Mucosa of descending colon (tissue), 3 donors: ENCODE data around the gene SULT1A1. TPM values are rescaled to one million over a fixed set of nuclear protein-coding genes. Genes with fewer than 3 reads are reported as not detected.
"Not testable (repeated sequence)": the region's sequence is repeated elsewhere in the genome, so short reads cannot be mapped to it uniquely, and the experiment has no call there.

ENCODE experiments used
- ATAC-seq: fragments of 200-7000 bp; cut with Tn5 transposase; one replicate; pipeline ENCODE4 v1.9.1; 2020; ENCODE audit warnings: mild to moderate bottlenecking, moderate library complexity
- DNase-seq, 3 donors: peaks; one replicate each; pipeline ENCODE4 v3.0.0-alpha.2; 2020
- H3K36me3 ChIP-seq: fragments of 200-600 bp; one replicate; pipeline ENCODE4 v1.8.0; 2021; ENCODE audit warnings: low read depth, mild to moderate bottlenecking
- H3K4me1 ChIP-seq: fragments of 200-600 bp; one replicate; pipeline ENCODE4 v1.8.0; 2021; ENCODE audit warnings: low read depth, mild to moderate bottlenecking
- H3K4me3 ChIP-seq: fragments of 200-600 bp; one replicate; pipeline ENCODE4 v1.8.0; 2021; ENCODE audit warnings: mild to moderate bottlenecking
- H3K9me3 ChIP-seq: fragments of 200-600 bp; one replicate; pipeline ENCODE4 v1.8.0; 2021; ENCODE audit warnings: mild to moderate bottlenecking
- CTCF ChIP-seq: fragments of 200-600 bp; IDR thresholded peaks from one replicate; pipeline ENCODE4 v1.8.0; 2022; ENCODE audit warnings: antibody characterized with exemption, mild to moderate bottlenecking
- intact Hi-C, 2 donors: fragments of 100-400 bp; cut with DNase I in 1 of 2; cut with micrococcal nuclease in 1 of 2; formaldehyde crosslinking; loops; one replicate each; pipeline versions ENCODE4 v1.11.0 to v1.11.1; 2022; cut with DNase I, micrococcal nuclease
- total RNA-seq, 3 donors: library from RNA; stranded (reverse); fragmentation: NEBNext Ultra II Directional in 2 of 3; extraction: Animal tissue kit (Norgen Biotek cat#: 25700) in 2 of 3; gene quantifications; one replicate each; pipeline versions ENCODE4 v1.2.1 to v1.2.4, GENCODE V29; 2021 to 2023
- donor health status: DM: no; HTN: no; CAD: no; lungs with moderate emphysema.
- donor health status: DM: no; HTN: no; CAD: no.
- donor health status: DM: no; HTN: yes; CAD: no.

SULT1A1 gene
- total RNA-seq, 3 donors from 2014 or later = 52.4 to 254 (median 138) TPM

- H3K9me3 ChIP-seq = no peaks in the 10 kb centered on the region
- H3K36me3 ChIP-seq = no peaks in the 10 kb centered on the region
- H3K4me1 ChIP-seq = no peaks in the 10 kb centered on the region
- no peak for TF ChIP-seq CTCF
- ATAC-seq (no peak), DNase-seq (no peak)
- H3K4me3 ChIP-seq = no peak overlapping the region
- intact Hi-C loops = no loop called here
Observed at GRCh38 chr16:28621481-28622155, 11.8 kb upstream of the SULT1A1 start.

- H3K4me1 ChIP-seq, ATAC-seq, H3K36me3 ChIP-seq, H3K4me3 ChIP-seq, DNase-seq, intact Hi-C loops, H3K9me3 ChIP-seq: not testable (repeated sequence)
Observed at GRCh38 chr16:28620316-28620715, 10.5 kb upstream of the SULT1A1 start.

GRCh38 chr16:28617874-28618273 lies 8.0 kb upstream of the SULT1A1 start:
- no peaks in the 10 kb centered on the region for H3K9me3 ChIP-seq
- H3K36me3 ChIP-seq = no peaks in the 10 kb centered on the region
- no peaks in the 10 kb centered on the region for H3K4me1 ChIP-seq
- DNase-seq (no peak), ATAC-seq (no peak)
- intact Hi-C loops = no loop called here
- no peak overlapping the region for H3K4me3 ChIP-seq
- TF ChIP-seq CTCF = no peak

GRCh38 chr16:28616636-28617035 lies 6.8 kb upstream of the SULT1A1 start:
- no peaks in the 10 kb centered on the region for H3K9me3 ChIP-seq
- intact Hi-C loops = no loop called here
- no peak for TF ChIP-seq CTCF
- DNase-seq = no peak
- ATAC-seq = no peak
- no peak overlapping the region for H3K4me3 ChIP-seq
- H3K4me1 ChIP-seq = no peaks in the 10 kb centered on the region
- no peaks in the 10 kb centered on the region for H3K36me3 ChIP-seq

- DNase-seq, ATAC-seq, H3K36me3 ChIP-seq, H3K4me3 ChIP-seq, intact Hi-C loops, H3K4me1 ChIP-seq, H3K9me3 ChIP-seq: not testable (repeated sequence)
Observed at GRCh38 chr16:28616224-28616577, 6.4 kb upstream of the SULT1A1 start.

GRCh38 chr16:28615486-28616223 lies 5.8 kb upstream of the SULT1A1 start:
- intact Hi-C loops, H3K4me3 ChIP-seq, H3K9me3 ChIP-seq, ATAC-seq, H3K4me1 ChIP-seq, H3K36me3 ChIP-seq: not testable (repeated sequence)
- peak; percentile 70 to 80 (median 80) for DNase-seq
- TF ChIP-seq CTCF = peak; percentile 43

- intact Hi-C loops, ATAC-seq, DNase-seq, H3K9me3 ChIP-seq, H3K4me1 ChIP-seq, H3K4me3 ChIP-seq, H3K36me3 ChIP-seq: not testable (repeated sequence)
Observed at GRCh38 chr16:28614561-28614960, 4.7 kb upstream of the SULT1A1 start.

- H3K4me3 ChIP-seq, ATAC-seq, DNase-seq, intact Hi-C loops, H3K36me3 ChIP-seq, H3K9me3 ChIP-seq: not testable (repeated sequence)
- peaks cover 14% of the 10 kb centered on the region for H3K4me1 ChIP-seq
Observed at GRCh38 chr16:28613912-28614311, 4.1 kb upstream of the SULT1A1 start.

GRCh38 chr16:28612359-28613280 lies 2.8 kb upstream of the SULT1A1 start:
- ATAC-seq = peak; percentile 75
- DNase-seq, H3K36me3 ChIP-seq, intact Hi-C loops, H3K9me3 ChIP-seq, H3K4me3 ChIP-seq: not testable (repeated sequence)
- H3K4me1 ChIP-seq = peaks cover 14% of the 10 kb centered on the region
